Activated T-cell treated with anti-CD3 and anti-CD28 coated beads for 1 hour (primary cell): Measurements from ENCODE around the gene NBR1.
"Not testable (repeated sequence)": the region's sequence is repeated elsewhere in the genome, so short reads cannot be mapped to it uniquely, and the experiment has no call there.

ENCODE experiments used
- DNase-seq: peaks from one replicate; pipeline ENCODE4 v3.0.0-alpha.2; 2020; ENCODE audit warnings: low read depth

NBR1 gene

GRCh38 chr17:43159232-43159631 is 11.8 kb upstream of the NBR1 start:
- DNase-seq, result not testable (repeated sequence)

DNA sequence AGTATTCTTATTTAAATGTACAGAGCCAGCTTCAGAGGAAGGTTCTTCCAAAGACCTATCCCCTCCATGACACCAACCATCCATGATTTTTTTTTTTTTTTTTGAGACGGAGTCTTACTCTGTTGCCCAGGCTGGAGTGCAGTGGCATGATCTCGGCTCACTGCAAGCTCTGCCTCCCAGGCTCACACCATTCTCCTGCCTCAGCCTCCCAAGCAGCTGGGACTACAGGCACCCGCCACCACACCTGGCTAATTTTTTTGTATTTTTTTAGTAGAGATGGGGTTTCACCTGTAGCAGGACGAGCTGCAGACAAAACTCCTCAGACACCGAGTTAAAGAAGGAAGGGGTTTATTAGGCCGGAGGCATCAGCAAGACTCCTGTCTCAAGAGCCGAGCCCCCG is 11.1 kb upstream of the NBR1 start:
- not testable (repeated sequence) for DNase-seq

DNA sequence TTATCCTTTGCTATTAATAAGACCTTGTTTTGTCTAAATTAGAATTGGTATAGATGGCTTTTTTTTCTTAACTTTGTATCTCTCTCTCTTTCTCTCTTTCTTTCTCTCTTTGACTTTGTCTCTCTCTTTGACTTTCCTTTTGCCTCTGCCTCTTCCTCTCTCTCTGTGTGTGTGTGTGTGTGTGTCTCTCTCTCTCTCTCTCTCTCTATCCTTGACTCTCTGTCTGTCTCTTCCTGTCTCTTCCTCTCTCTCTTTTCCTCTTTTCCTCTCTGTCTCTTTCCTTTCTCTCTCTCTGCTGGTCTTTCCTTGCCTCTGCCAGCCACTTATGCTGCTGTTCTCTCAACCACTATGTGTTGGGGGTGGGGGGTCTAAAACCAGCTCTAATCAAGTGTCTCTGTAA is 5.0 kb upstream of the NBR1 start:
- not testable (repeated sequence) for DNase-seq

GRCh38 chr17:43169561-43170139 is 1.4 kb upstream of the NBR1 start:
- no peak for DNase-seq

DNA sequence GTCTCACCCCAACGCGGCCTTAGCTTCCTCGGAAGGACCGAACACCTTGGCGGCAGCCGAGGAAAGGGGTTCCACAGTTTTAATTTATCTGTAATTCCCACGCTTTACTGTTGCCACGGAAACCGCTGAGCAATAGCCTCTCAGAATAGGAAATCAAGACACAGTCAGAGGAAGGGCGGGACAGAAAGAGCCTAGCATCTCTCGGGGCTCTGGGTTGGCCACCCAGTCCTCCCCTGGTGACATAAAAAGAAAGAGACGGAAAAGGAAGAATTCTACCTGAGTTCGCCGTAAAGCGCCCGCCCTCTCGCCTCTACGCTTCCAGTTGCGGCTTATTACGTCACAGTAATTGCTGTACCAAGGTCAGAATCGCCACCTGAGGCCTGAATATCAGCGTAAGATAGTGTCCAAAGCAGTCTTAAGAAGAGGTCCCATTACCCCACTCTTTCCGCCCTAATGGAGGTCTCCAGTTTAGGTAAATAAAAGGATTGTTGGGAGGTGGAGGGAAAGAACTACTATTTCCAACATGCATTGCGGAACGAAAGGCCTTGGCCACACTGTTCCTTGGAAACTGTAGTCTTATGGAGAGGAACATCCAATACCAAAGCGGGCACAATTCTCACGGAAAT is 761 bp upstream of the NBR1 start:
- peak; percentile 74 for DNase-seq

GRCh38 chr17:43171586-43172487 is 823 bp downstream of the NBR1 start:
- no peak for DNase-seq

- DNase-seq, result no peak
Measured at GRCh38 chr17:43175213-43176118, 4.5 kb downstream of the NBR1 start.

DNA sequence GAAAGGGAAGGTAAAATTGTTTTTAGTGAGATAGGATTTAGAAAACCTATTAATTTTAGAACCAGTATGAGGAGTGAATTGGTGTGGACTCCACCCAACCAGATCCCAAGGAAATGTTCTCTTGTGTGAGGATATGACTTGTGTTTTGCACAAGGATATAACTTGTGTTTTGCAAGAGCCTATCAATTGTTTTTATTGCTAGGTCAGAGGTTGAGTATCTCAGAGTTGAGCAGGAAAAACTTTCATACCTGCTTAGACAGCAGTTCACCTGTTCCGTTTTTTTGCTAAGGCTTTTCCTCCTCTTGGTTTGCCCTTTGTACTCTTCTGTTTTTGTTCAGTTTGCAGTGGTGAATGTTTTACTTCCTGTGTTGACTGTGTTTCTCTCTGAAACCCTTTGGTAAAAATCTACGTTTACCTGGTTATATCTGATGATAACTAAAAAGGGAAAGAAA is 5.1 kb downstream of the NBR1 start:
- DNase-seq, result no peak

- no peak for DNase-seq
Measured at GRCh38 chr17:43183921-43184320, 12.9 kb downstream of the NBR1 start.

- DNase-seq, result not testable (repeated sequence)
Measured at GRCh38 chr17:43186656-43187055, 15.6 kb downstream of the NBR1 start.

GRCh38 chr17:43193251-43193650 is 22.2 kb downstream of the NBR1 start:
- no peak for DNase-seq

DNA sequence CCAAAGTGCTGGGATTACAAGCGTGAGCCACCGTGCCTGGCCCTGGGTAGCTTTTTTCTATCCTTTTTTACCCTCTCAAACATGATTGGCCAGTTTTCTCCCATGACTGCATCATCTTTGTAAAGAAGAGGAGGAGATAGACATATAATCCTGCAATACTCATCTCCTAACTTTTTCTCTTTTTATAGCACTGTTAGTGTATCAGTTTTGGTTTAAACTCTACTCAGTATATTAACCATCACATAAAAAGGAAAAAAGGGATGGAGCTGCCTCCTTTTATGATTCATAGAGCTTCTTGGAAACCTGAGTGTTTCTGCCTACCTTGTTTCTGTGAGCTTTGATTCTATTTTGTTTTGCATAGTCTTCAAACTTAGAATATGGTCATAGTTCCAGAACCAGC is 28.6 kb downstream of the NBR1 start:
- no peak for DNase-seq

DNA sequence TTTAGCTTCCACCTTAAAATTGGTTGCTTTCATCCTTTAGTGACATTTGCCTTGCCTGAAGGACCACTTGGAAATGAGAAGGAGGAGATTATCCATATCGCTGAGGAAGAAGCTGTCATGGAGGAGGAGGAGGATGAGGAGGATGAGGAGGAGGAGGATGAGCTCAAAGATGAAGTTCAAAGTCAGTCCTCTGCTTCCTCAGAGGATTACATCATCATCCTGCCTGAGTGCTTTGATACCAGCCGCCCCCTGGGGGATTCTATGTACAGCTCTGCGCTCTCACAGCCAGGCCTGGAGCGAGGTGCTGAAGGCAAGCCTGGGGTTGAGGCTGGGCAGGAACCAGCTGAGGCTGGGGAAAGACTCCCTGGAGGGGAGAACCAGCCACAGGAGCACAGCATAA is 29.1 kb downstream of the NBR1 start:
- no peak for DNase-seq

DNA sequence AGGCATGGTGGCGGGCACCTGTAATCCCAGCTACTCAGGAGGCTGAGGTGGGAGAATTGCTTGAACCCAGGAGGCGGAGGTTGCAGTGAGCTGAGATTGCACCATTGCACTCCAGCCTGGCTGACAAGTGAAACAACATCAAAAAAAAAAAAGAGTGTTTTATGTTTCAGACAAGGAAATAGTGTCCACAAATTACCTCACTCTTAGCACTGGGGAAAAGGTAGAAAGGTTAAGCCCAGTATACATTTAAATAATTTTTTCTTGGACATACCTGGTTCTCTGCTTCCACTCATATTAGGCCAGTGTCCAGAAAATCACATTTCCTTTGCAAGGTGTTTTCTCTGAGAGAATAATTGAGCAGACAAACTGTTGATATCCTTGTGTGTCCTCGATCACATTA is 32.0 kb downstream of the NBR1 start:
- not testable (repeated sequence) for DNase-seq

DNA sequence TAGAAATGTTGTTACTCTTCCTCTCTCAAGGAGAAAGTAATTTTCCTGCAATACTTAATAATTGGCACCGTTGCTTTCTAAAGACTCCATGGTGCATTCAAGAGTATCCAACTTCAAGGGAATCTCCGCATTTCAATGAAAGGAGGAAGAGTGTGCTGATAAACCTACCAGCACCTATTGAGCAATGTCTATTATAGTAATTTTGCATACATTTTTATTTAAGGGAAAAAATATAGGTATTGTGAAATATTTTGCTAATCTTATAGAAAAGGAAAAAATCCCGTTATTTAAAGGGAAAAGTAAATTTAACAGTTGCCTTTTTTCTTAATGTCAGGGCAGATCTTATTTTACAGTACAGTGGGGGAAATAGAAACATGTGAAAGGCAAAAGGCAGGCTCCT is 39.6 kb downstream of the NBR1 start:
- DNase-seq, result no peak

GRCh38 chr17:43211123-43211479 is 40.1 kb downstream of the NBR1 start:
- no peak for DNase-seq

- DNase-seq, result peak; percentile 65
Measured at GRCh38 chr17:43211480-43212402, 40.7 kb downstream of the NBR1 start, which contains the start of gene TMEM106A. TSS of gene TMEM106A (plus strand) at chr17:43211875. CDS start at chr17:43213042, 1,167 bp downstream.

DNA sequence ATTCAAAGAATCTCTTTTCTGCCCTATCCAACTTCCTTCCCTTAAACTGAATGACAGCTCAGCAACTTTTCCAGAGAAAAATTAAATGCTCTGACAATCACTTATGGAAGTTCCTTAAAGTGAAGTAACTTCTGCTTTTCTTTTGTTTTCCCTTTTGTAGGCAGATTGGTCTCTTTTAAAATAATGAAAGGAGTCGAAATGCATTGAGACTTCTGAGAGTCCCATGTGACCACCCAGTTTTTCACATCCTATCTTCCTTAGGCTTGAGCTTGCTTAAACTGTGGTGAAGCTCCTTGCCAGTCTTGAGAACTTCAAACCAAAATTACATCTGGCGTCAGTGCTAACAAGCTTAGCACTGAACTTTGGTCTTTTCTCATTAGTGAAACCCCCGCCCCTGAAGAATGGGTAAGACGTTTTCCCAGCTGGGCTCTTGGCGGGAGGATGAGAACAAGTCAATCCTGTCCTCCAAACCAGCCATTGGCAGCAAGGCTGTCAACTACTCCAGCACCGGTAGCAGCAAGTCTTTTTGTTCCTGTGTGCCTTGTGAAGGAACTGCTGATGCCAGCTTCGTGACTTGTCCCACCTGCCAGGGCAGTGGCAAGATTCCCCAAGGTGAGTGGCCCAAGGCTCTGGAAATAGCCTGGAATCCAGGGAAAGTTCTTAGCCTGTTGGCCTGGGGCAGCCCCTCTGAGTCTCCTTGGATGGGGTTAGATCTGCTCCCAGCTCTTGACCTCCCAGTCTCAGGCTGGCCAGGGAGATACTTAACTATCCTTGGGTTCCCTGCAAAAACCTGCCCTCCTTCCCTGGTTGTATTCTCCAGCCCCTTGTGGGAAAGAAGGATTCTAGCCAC is 41.9 kb downstream of the NBR1 start:
- no peak for DNase-seq

GRCh38 chr17:43213545-43213944 is 42.5 kb downstream of the NBR1 start:
- no peak for DNase-seq

DNA sequence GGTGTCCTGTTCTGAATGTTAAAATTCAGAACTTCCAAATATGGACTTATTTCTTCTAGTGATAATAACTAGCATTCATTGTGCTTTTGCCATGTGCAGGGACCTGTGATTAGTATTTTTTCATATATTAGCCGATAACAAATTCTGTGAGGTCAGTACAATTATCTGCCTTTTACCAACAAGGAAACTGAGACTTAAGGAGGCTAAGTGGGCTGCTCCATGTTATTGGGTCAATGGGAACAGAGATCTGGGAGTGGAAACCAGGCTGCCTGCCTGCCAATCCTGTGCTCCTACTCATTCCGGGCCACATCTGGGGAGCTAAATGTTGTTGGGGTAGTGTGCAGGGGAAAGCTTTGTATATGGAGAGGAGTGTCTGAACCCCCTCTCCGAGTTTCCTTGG is 44.3 kb downstream of the NBR1 start:
- no peak for DNase-seq
